Progenitor cell of endocrine pancreas (in vitro differentiated cells): ENCODE measurements around the gene PRKCH. TPM values are rescaled to one million over a fixed set of nuclear protein-coding genes. Genes with fewer than 3 reads are reported as not detected.
A peak's percentile ranks its signal among the peaks of the same experiment; 100 is the strongest.

ENCODE experiments used
- DNase-seq: peaks from one replicate; pipeline ENCODE4 v3.0.0; 2021; ENCODE audit warnings: low spot score; ENCODE audit not compliant: unreplicated experiment
- H3K27ac Mint-ChIP-seq: 2 replicates; pipeline ENCODE4 v1.8.0; 2021; ENCODE audit warnings: mild to moderate bottlenecking, moderate library complexity, mixed read lengths
- H3K27me3 Mint-ChIP-seq: 2 replicates; pipeline ENCODE4 v1.8.0; 2021; ENCODE audit warnings: mixed read lengths
- H3K36me3 Mint-ChIP-seq: 2 replicates; pipeline ENCODE4 v1.8.0; 2022; ENCODE audit warnings: mixed read lengths; ENCODE audit not compliant: insufficient read depth
- H3K4me1 Mint-ChIP-seq: 2 replicates; pipeline ENCODE4 v1.8.0; 2021; ENCODE audit warnings: low read depth, mixed read lengths
- H3K4me3 Mint-ChIP-seq: 2 replicates; pipeline ENCODE4 v1.8.0; 2021; ENCODE audit warnings: low read depth, mild to moderate bottlenecking, moderate library complexity, mixed read lengths
- H3K9me3 Mint-ChIP-seq: 2 replicates; pipeline ENCODE4 v1.8.0; 2021; ENCODE audit warnings: low read depth, mixed read lengths
- CTCF ChIP-seq: fragments of 200-600 bp; sonication (generic); IDR thresholded peaks from one replicate; pipeline ENCODE4 v1.5.0; 2021; ENCODE audit warnings: antibody characterized with exemption, mild to moderate bottlenecking; ENCODE audit not compliant: unreplicated experiment
- total RNA-seq: library from RNA; stranded (reverse); gene quantifications from 2 replicates; pipeline ENCODE4 v1.2.1, GENCODE V29; 2021

Gene PRKCH
- total RNA-seq, 1 donor from 2014 or later: 4.5 TPM

DNA sequence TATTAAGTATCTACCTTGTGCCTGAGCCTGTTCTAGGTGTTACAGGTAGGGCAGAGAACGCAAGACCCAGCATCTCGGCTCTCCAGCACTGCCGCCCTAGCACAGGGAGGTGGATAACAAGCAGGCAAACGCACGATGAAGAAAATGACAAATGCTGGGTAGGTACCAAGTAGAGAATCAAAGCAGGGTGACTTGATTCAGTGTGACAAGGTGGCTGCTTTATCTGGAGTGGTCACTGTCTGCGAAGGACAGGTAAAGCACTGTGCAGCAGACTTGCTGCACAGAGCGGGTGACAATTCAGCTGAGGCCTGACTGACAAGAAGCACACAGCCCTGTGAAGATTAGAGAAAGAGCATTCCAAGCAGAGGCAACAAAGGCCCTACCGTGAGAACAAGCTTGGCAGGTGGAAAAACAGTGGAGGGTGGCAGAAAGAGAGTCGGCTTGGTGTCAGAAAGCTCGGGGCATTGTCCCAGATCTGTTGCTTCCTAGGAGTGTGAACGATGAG lies 12.9 kb downstream of the PRKCH start:
- H3K4me3 Mint-ChIP-seq: no peak overlapping the region
- DNase-seq: no peak
- TF ChIP-seq CTCF: no peak

GRCh38 chr14:61335049-61335448 lies 13.7 kb downstream of the PRKCH start:
- no peak for TF ChIP-seq CTCF
- Mint-ChIP-seq H3K4me3 (no peak overlapping the region), H3K27me3 (no peaks in the 10 kb centered on the region), H3K9me3 (no peaks in the 10 kb centered on the region), H3K27ac (no peak overlapping the region), H3K36me3 (no peaks in the 10 kb centered on the region), H3K4me1 (peaks cover 12% of the 10 kb centered on the region)
- DNase-seq: no peak

More for the DNA sequence above, 12.9 kb downstream of the PRKCH start:
- no peaks in the 10 kb centered on the region for H3K27me3 Mint-ChIP-seq
- no peaks in the 10 kb centered on the region for H3K36me3 Mint-ChIP-seq
- H3K9me3 Mint-ChIP-seq: no peaks in the 10 kb centered on the region
- no peak overlapping the region for H3K27ac Mint-ChIP-seq
- peaks cover 12% of the 10 kb centered on the region for H3K4me1 Mint-ChIP-seq

DNA sequence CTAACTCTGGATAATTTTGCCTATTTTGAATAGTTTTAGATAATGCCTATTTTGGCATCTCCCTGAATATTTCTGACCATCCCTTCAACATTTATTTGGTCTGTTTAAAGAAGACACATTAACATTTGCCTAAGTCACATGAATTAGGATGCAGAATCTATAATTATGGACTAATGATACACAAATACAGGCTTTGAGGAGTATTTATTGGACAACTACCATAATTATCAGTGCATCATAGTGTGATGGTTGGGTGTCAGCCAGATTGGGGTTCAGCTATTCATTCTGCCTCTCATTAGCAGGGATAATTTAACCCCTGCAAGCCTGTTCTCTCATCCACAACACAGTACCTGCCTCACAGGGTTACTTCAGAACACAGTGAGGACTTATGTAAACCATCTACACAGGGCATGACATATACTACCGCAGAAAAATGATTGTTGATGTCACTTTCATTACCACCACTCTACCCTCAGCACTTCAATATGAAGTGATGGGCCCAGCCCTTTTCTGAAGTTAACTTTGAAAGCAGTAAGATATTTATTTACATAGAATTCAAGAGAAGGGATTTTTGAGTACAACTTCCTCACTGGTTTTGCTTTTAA lies 14.4 kb downstream of the PRKCH start:
- TF ChIP-seq CTCF: no peak
- H3K27me3 Mint-ChIP-seq: no peaks in the 10 kb centered on the region
- peaks cover 12% of the 10 kb centered on the region for H3K4me1 Mint-ChIP-seq
- no peak for DNase-seq
- H3K27ac Mint-ChIP-seq: no peak overlapping the region
- H3K36me3 Mint-ChIP-seq: no peaks in the 10 kb centered on the region
- H3K9me3 Mint-ChIP-seq: no peaks in the 10 kb centered on the region
- no peak overlapping the region for H3K4me3 Mint-ChIP-seq

- TF ChIP-seq CTCF: no peak
- H3K27me3 Mint-ChIP-seq: no peaks in the 10 kb centered on the region
- H3K4me1 Mint-ChIP-seq: peaks cover 12% of the 10 kb centered on the region
These were observed 16.5 kb downstream of the PRKCH start for GRCh38 chr14:61337893-61338292.

DNA sequence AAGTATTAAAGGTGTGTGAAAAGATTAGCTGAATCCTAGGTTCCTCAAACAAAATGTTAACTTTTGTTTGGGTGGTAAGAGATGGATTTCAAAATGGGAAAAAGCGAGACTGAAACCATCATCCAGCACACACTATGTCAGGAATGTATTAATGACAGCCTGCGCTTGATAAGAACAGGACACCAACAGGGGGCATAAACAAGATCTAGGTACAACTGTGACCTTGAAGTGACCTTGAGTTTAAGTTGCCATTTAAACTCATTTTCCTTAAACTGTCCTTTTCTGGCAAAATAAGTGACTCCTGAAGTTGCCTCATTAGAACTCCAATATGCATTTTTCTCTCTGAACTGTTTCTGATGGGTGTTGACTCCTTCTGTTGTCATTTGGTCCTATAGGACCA lies 17.1 kb downstream of the PRKCH start:
- Mint-ChIP-seq H3K27ac (peak overlapping the region; percentile 15), H3K4me3 (no peak overlapping the region), H3K4me1 (peaks cover 12% of the 10 kb centered on the region), H3K9me3 (no peaks in the 10 kb centered on the region), H3K36me3 (no peaks in the 10 kb centered on the region), H3K27me3 (no peaks in the 10 kb centered on the region)
- TF ChIP-seq CTCF: no peak
- no peak for DNase-seq

More at GRCh38 chr14:61337893-61338292, 16.5 kb downstream of the PRKCH start:
- H3K4me3 Mint-ChIP-seq: no peak overlapping the region
- H3K36me3 Mint-ChIP-seq: no peaks in the 10 kb centered on the region
- H3K27ac Mint-ChIP-seq: peak overlapping the region; percentile 15
- DNase-seq: no peak
- no peaks in the 10 kb centered on the region for H3K9me3 Mint-ChIP-seq
